Measurements from ENCODE around the gene KIAA1958. TPM values are rescaled to one million over a fixed set of nuclear protein-coding genes. Genes with fewer than 3 reads are reported as not detected.

Gene KIAA1958
- total and polyA plus RNA-seq, 10 of the 15 experiments (the other 5 are each of a cell fraction or from before 2014, with no cell fraction given), result 0.53 to 8.7 (median 4.0) TPM

DNA sequence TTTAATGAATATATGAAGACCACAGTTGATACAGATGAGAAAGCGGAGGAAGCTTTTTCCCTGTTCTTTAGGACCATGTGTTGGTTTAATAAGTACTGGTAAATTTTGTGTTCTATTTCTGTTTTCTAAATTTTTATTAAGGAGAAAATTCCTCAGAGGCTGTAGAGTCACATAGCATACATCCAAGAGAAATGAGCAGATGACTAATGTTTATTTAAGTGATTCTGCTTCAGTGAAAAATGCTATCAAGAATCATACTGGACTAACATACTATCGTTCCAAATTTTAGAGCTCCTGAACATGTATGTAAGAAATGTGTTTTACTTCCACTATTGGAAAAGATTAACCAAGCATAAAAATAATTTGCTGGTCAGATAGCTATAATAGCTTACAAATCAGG, 115.0 kb downstream of the KIAA1958 start:
- no peaks in the 10 kb centered on the region for H3K27me3 ChIP-seq (replicated peaks in 1 of 2; ENCODE audit: control insufficient read depth in 2 of 2, insufficient read depth in 2 of 2, low read length in 1 of 2)
- DNase-seq (ENCODE audit: low read depth, low spot score) (no peak), ATAC-seq (no peak), FAIRE-seq (no peak)
- H3K4me3 ChIP-seq, result no peak overlapping the region
- no peaks in the 10 kb centered on the region for H3K36me3 ChIP-seq (ENCODE audit: control insufficient read depth in 2 of 2, insufficient read depth in 2 of 2, low read length in 1 of 2)
- CTCF ChIA-PET, result interaction anchor here (0.7 to 1.7 kb wide), 4 partner anchors 8 to 113 kb away, joined by 3 to 6 read pairs (median 3); no protein-coding TSS in a partner anchor
- no peaks in the 10 kb centered on the region; the same call in 1 of the 2 replicates for H3K79me2 ChIP-seq (ENCODE audit: control insufficient read depth, insufficient read depth, low read length)
- SMC1A ChIA-PET (ENCODE audit: uncharacterized antibody, unreplicated experiment), result interaction anchor here (0.9 to 1.2 kb wide), 2 partner anchors 24 to 158 kb away, joined by 3 read pairs; no protein-coding TSS in a partner anchor
- no peak overlapping the region for H3K4me2 ChIP-seq (ENCODE audit: control insufficient read depth, insufficient read depth)
- H3K27ac ChIP-seq (ENCODE audit: control insufficient read depth, insufficient read depth), result no peak overlapping the region
- TF ChIP-seq MEF2A (IDR thresholded peaks at IDR 0.05; ENCODE audit: insufficient read depth, low read depth, low read length) (no peak), NFYB (IDR thresholded peaks at IDR 0.05; ENCODE audit: insufficient read depth, low read depth, low read length) (no peak), CBFB (IDR thresholded peaks at IDR 0.05; ENCODE audit: low read depth) (no peak)
- TF ChIP-seq, protein P1, sequence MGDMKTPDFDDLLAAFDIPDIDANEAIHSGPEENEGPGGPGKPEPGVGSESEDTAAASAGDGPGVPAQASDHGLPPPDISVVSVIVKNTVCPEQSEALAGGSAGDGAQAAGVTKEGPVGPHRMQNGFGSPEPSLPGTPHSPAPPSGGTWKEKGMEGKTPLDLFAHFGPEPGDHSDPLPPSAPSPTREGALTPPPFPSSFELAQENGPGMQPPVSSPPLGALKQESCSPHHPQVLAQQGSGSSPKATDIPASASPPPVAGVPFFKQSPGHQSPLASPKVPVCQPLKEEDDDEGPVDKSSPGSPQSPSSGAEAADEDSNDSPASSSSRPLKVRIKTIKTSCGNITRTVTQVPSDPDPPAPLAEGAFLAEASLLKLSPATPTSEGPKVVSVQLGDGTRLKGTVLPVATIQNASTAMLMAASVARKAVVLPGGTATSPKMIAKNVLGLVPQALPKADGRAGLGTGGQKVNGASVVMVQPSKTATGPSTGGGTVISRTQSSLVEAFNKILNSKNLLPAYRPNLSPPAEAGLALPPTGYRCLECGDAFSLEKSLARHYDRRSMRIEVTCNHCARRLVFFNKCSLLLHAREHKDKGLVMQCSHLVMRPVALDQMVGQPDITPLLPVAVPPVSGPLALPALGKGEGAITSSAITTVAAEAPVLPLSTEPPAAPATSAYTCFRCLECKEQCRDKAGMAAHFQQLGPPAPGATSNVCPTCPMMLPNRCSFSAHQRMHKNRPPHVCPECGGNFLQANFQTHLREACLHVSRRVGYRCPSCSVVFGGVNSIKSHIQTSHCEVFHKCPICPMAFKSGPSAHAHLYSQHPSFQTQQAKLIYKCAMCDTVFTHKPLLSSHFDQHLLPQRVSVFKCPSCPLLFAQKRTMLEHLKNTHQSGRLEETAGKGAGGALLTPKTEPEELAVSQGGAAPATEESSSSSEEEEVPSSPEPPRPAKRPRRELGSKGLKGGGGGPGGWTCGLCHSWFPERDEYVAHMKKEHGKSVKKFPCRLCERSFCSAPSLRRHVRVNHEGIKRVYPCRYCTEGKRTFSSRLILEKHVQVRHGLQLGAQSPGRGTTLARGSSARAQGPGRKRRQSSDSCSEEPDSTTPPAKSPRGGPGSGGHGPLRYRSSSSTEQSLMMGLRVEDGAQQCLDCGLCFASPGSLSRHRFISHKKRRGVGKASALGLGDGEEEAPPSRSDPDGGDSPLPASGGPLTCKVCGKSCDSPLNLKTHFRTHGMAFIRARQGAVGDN (IDR thresholded peaks at IDR 0.05), result no peak
- TF ChIP-seq, protein P2, sequence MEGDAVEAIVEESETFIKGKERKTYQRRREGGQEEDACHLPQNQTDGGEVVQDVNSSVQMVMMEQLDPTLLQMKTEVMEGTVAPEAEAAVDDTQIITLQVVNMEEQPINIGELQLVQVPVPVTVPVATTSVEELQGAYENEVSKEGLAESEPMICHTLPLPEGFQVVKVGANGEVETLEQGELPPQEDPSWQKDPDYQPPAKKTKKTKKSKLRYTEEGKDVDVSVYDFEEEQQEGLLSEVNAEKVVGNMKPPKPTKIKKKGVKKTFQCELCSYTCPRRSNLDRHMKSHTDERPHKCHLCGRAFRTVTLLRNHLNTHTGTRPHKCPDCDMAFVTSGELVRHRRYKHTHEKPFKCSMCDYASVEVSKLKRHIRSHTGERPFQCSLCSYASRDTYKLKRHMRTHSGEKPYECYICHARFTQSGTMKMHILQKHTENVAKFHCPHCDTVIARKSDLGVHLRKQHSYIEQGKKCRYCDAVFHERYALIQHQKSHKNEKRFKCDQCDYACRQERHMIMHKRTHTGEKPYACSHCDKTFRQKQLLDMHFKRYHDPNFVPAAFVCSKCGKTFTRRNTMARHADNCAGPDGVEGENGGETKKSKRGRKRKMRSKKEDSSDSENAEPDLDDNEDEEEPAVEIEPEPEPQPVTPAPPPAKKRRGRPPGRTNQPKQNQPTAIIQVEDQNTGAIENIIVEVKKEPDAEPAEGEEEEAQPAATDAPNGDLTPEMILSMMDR (IDR thresholded peaks at IDR 0.05 in 2 of 3, conservative IDR thresholded peaks at IDR 0.05 in 1 of 3; ENCODE audit: control insufficient read depth in 2 of 3, extremely low read depth in 1 of 3, insufficient read depth in 1 of 3, low read depth in 3 of 3, low read length in 3 of 3), result no peak
- TF ChIP-seq, protein P3, sequence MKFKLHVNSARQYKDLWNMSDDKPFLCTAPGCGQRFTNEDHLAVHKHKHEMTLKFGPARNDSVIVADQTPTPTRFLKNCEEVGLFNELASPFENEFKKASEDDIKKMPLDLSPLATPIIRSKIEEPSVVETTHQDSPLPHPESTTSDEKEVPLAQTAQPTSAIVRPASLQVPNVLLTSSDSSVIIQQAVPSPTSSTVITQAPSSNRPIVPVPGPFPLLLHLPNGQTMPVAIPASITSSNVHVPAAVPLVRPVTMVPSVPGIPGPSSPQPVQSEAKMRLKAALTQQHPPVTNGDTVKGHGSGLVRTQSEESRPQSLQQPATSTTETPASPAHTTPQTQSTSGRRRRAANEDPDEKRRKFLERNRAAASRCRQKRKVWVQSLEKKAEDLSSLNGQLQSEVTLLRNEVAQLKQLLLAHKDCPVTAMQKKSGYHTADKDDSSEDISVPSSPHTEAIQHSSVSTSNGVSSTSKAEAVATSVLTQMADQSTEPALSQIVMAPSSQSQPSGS (IDR thresholded peaks at IDR 0.05; ENCODE audit: low read length), result no peak
- TF ChIP-seq, protein P4, sequence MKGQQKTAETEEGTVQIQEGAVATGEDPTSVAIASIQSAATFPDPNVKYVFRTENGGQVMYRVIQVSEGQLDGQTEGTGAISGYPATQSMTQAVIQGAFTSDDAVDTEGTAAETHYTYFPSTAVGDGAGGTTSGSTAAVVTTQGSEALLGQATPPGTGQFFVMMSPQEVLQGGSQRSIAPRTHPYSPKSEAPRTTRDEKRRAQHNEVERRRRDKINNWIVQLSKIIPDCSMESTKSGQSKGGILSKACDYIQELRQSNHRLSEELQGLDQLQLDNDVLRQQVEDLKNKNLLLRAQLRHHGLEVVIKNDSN (IDR thresholded peaks at IDR 0.05; ENCODE audit: borderline replicate concordance, extremely low read length, insufficient read depth, low read depth, low read length), result no peak
- TF ChIP-seq, protein P5, sequence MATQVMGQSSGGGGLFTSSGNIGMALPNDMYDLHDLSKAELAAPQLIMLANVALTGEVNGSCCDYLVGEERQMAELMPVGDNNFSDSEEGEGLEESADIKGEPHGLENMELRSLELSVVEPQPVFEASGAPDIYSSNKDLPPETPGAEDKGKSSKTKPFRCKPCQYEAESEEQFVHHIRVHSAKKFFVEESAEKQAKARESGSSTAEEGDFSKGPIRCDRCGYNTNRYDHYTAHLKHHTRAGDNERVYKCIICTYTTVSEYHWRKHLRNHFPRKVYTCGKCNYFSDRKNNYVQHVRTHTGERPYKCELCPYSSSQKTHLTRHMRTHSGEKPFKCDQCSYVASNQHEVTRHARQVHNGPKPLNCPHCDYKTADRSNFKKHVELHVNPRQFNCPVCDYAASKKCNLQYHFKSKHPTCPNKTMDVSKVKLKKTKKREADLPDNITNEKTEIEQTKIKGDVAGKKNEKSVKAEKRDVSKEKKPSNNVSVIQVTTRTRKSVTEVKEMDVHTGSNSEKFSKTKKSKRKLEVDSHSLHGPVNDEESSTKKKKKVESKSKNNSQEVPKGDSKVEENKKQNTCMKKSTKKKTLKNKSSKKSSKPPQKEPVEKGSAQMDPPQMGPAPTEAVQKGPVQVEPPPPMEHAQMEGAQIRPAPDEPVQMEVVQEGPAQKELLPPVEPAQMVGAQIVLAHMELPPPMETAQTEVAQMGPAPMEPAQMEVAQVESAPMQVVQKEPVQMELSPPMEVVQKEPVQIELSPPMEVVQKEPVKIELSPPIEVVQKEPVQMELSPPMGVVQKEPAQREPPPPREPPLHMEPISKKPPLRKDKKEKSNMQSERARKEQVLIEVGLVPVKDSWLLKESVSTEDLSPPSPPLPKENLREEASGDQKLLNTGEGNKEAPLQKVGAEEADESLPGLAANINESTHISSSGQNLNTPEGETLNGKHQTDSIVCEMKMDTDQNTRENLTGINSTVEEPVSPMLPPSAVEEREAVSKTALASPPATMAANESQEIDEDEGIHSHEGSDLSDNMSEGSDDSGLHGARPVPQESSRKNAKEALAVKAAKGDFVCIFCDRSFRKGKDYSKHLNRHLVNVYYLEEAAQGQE (IDR thresholded peaks at IDR 0.05; ENCODE audit: low read depth, low read length), result no peak
- POLR2A ChIA-PET, result no interaction called here
- intact Hi-C loops (cut with micrococcal nuclease; ENCODE audit: unreplicated experiment) (no loop called here), in situ Hi-C loops (cut with MboI) (no loop called here)
- H2AFZ ChIP-seq (ENCODE audit: control insufficient read depth, low read depth, low read length), result no peak overlapping the region
- H3K9ac ChIP-seq (ENCODE audit: control insufficient read depth, insufficient read depth, low read length), result no peak overlapping the region
- peaks cover 19% of the 10 kb centered on the region for H3K4me1 ChIP-seq (ENCODE audit: control insufficient read depth, insufficient read depth, low read length)
- RAD21 ChIA-PET (ENCODE audit: unreplicated experiment), result no interaction called here
- 98% methylated on average over 2 of the region's 2 CpGs for WGBS (ENCODE audit: insufficient coverage, insufficient replicate concordance, low lambda C conversion rate, missing lambda C conversion rate)
- H4K20me1 ChIP-seq (ENCODE audit: control insufficient read depth, insufficient read depth), result no peaks in the 10 kb centered on the region
- no peaks in the 10 kb centered on the region for H3K9me3 ChIP-seq (replicated peaks; ENCODE audit: control insufficient read depth, insufficient read depth, low read length)
- BruUV-seq (replicated peaks), result no TSS peak

All from GM12878 (cell line).